Stimulated activated CD4-positive, alpha-beta T cell treated with anti-CD3 and anti-CD28 coated beads, Interleukin-12 subunit alpha, Interleukin-12 subunit beta, amount 100 ng/mL, for 4 hours (primary cell): ENCODE results near the gene CALCOCO2.
A peak's percentile ranks its signal among the peaks of the same experiment; 100 is the strongest.

Source experiments
- DNase-seq: peaks from one replicate; pipeline ENCODE4 v3.0.0-alpha.2; 2020

Gene CALCOCO2

DNA sequence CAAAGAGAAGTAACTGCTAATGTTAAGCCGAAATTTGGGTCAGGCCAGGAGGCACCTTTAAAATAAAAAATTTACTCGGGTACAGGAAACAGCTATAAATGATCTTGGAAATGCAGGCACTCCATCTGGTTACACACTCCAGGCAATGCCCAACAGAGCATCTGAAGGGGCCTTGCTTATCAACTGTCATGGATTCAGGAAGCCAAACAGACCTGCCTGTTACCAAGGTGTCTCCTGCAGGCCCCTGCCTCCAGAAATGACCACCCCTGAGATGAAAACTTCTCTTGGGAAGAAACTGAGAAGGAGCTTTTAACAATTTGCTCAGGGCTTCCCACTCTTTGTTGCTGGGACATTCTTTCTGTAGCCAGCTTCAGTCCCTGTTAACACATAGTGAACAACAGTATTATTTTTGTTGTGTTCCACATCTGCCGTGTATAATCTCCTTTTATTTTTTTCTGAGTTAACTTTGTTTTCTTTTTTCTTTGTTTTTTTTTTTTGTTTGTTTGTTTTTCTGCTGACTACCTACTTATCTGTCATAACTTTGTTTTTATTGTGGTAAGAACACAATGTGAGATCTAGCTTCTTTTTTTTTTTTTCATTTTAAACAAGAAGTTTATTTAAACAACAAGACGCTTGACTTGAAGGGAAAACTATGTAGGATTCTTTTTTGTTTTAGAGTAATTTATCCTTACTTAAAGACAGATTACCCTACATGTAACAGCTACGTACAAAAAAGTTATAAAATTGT, 43.0 kb downstream of the CALCOCO2 start:
- DNase-seq = no peak

DNA sequence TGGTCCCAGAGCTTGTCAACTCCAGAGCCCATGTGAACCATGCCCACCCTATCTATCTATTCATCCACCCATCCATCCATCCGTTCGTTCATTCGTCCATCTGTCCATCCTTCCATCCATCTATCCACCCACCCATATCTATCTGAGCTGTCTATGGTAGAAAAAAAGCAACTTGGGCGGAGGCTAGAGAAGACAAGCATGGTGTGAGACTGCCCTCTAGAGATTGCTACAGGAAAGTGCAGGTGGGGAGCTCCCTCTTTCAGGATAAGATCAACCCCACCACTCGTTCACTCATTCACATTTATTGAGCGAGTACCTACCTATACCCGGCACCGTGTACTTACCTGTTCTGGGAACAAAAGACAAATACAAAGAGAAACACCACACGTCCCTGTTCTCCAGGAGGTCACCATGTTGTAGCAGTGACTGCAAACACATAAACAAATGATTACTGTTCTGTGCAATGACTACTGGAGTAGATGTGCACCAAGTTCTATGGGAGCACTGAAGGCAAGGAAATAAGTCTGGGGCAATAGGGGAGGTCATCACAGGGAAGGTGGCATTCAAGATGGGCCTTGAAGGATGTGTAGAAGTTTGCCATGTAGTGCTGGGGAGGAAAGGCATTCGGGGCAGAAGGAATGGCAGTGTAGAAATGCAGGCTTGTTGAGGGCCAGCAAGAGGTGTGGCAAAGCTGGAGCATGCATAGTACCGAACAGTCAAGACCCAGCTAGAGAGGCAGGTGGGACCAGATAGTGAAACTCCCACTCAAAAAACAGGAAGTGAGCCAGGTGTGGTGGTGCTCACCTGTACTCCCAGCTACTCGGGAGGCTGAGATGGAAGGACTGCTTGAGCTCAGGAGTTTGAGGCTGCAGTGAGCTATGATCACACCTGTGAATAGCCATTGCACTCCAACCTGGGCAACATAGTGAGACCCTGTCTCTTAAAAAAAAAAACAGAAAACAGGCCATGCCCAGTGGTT, 48.4 kb downstream of the CALCOCO2 start:
- DNase-seq = peak; percentile 18

DNA sequence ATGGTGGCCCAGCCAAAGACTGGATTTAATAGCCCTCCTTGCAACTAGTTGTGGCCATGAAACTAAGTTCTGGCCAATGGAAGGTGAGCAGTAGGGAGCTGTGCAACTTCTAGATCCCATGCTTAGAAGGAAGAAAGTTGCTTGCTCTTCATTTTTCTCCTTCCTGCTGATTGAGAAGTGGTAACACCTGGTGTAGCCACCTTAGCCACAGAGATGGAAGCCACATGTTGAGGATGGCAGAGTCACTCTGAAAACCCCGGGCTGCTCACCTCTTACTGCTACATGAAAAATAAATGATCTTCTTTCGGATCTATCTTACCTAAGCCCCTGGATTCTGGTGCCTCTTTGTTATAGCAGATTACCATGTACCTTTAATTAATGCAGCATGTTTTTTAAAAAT, 51.4 kb downstream of the CALCOCO2 start:
- DNase-seq = no peak

DNA sequence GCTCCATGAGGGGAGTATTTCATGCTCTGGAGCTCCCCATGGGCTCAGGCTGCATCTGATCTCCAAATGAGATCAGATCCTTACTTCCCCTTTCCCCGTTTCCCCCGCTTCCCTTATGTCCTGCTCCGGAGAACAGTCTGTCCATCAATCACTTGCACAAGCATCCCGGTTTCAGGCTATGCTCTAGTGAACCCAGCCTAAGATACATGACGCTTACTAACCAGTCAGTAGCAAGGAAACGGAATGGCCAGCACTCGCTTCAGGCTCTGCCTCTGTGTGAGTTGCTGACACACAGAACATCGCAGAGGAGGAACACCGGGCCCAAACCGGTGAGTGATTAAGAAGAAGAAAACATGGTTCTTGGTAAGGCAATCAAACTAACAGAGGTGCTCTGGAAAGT, 52.3 kb downstream of the CALCOCO2 start:
- no peak for DNase-seq

DNA sequence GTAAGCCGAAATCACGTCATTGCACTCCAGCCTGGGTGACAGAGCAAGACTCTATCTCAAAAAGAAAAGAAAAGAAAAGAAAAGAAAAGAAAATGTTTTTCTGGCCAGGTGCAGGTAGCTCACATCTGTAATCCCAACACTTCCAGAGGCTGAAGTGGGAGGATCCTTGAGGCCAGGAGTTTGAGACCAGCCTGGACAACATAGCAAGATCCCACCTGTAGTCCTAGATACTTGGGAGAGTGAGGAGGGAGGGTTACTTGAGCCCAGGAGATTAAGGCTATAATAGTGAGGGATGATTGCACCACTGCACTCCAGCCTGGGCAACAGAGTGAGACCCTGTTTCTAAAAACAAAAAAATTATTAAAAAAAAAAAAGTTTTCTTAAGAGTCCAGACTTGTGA, 59.3 kb downstream of the CALCOCO2 start:
- no peak for DNase-seq

DNA sequence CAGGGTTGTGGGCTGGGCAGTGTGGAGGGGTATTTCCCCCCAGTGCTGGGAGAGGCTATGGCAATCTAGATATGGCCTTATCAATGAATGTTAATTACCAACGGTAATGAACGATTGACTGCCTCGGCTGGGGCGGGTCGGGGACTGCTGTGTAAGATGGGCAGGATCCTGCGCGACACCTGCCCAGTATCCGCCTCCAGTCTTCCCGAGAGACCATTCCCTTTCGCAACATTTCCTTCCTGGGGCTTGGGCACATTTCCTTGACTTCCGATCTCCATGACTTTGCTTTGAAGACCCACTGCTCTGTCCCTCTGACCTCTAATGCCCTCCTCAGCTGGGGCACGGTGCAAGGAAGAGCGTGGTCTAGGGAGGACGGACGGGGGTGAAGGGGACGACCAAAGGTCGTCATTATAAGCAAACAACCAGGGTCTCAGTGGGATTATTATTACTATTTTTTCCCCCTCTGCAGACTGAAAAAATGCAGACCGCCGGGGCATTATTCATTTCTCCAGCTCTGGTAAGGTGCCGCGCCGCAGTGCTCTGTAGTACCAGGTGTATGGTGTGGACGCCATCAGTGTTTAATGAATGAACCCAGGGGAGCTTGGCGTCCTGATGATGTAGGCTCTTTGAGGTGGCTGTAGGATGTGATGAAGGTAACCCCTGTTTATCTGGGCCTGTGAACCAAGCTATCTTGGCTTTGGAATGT, 62.3 kb downstream of the CALCOCO2 start:
- DNase-seq = no peak

DNA sequence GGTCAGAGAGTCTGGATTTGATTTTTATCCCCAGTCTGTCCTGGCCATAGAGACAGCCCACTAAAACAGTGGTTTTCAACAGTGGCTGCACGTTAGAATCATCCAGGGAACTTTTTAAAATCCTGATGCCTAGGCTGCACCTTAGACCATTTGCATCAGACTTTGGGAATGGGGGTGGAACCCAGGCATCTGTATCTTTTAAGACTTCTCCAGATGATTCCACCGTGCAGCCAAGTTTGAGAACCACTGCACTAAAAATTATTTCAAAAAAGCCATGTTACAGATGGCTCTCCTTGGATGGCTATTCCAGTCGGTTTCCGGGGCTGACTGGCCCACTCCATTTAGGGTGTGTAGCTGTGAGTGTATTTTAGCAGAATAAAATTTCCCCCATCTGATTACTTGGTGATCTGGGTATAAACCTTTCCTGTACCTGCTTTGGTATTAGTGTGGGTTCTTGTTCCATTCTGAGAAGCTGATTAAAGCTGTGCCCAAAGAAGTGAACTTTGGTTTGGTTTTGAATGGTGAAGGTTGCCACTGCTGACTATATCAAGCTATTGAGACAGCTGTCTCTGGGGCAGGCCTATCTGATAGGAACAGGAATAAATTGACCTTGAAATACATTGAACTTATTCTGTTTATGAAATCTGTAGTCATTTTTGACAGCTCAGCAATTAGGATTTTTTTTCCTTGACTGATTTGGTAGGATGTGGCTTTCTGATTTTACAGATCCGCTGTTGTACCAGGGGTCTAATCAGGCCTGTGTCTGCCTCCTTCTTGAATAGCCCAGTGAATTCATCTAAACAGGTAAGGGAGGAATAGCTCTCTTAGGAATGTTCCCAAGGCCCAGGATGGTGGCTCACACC, 63.0 kb downstream of the CALCOCO2 start:
- DNase-seq = no peak

DNA sequence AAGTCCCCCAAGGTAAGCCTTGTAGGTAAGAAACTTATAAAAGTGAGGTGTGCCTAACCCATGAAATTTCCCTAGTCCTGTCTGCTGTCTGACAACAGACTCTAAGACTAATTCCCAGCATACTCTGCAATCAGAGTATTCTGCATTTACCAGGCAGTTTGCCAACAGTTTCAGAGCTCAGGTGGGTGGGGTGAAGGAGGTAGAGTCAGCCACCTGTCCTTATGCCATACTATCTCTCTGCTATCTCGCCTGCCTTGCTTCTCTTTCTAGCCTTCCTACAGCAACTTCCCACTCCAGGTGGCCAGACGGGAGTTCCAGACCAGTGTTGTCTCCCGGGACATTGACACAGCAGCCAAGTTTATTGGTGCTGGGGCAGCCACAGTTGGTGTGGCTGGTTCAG, 64.1 kb downstream of the CALCOCO2 start:
- no peak for DNase-seq

DNA sequence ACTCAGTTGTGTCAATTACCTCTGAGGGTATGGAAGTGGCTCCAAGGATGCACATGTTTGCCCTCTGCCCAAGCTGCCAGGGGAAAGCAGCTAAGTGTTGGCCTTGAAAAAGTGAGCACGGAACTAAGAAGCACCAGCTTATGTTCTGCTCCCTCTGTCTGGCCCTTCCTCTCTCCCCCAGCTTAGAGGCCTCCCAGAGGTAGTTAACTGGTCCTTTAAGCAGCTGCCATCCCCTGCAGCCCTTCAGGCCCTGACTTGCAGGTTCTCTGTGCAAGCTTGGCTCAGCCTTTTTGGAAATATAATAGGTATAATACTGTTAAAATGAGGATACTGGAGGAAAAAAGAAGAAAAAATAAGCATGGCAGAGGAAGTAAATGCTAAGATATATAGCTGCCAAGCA, 70.4 kb downstream of the CALCOCO2 start:
- no peak for DNase-seq

DNA sequence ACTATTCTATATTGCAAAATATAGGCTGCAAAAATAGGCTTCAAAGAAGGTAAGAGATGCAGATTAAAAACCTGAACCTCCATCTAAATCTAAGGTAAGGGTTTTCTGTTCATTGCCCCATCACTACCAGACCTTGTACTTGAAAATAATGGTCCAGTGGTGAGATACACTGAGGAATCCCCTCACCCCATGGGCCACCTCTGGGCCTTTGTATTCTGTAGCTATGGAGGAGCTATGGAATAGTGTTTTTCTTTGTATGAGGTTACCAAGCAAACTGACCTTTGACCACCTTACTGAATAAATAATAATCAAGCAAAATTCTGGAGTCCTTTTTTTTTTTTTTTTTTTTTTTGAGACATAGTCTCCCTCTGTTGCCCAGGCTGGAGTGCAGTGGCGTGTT, 72.6 kb downstream of the CALCOCO2 start:
- no peak for DNase-seq

DNA sequence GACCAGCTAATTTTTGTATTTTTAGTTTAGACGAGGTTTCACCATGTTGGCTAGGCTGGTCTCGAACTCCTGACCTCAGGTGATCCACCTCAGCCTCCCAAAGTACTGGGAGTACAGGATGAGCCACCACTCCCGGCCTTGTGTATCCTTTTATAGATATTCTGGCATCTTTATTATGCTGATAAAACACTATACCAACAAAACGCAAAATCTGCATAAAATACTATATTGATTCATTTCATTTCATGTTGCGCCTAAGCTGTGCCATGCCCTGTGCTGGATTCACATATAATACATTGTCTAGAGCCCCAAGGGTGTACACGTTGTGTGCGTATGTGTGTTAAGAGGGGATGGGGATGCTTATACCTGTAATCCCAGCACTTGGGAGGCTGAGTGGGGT, 73.6 kb downstream of the CALCOCO2 start:
- DNase-seq = no peak

DNA sequence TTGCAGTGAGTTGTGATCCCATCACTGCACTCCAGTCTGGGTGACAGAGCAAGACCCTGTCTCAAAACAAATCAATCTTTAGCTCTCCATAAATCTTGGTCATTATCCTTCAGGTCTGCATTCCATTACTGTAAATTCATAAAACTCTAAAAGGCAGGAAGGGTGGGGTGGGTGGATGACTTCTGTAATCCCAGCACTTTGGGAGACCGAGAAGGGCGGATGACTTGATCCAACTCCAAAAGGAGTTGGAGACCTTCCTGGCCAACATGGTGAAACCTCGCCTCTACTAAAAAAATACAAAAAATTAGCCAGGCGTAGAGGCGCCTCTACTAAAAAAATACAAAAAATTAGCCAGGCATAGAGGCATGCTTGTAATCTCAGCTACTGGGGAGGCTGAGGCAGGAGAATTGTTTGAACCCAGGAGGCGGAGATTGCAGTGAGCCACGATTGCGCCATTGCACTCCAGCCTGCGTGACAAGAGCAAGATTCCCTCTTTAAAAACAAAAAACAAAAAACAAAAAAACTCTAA, 75.2 kb downstream of the CALCOCO2 start:
- DNase-seq = no peak

DNA sequence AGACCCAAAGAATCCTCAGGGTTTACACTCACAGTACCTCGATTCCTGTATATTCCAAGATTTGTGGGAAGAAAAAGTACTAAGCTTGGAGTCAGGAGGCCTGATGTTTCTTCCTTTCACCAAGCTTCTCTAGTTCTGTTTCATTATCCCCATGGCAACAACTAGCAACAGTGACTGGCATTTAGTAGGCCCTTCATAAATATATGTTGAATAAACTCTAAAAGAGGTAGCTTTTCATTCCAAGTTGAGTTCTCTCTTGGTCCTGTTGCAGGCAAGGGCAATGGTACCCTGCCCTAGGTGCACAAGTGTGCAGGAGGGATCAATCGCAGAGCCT, 76.8 kb downstream of the CALCOCO2 start:
- DNase-seq = no peak

DNA sequence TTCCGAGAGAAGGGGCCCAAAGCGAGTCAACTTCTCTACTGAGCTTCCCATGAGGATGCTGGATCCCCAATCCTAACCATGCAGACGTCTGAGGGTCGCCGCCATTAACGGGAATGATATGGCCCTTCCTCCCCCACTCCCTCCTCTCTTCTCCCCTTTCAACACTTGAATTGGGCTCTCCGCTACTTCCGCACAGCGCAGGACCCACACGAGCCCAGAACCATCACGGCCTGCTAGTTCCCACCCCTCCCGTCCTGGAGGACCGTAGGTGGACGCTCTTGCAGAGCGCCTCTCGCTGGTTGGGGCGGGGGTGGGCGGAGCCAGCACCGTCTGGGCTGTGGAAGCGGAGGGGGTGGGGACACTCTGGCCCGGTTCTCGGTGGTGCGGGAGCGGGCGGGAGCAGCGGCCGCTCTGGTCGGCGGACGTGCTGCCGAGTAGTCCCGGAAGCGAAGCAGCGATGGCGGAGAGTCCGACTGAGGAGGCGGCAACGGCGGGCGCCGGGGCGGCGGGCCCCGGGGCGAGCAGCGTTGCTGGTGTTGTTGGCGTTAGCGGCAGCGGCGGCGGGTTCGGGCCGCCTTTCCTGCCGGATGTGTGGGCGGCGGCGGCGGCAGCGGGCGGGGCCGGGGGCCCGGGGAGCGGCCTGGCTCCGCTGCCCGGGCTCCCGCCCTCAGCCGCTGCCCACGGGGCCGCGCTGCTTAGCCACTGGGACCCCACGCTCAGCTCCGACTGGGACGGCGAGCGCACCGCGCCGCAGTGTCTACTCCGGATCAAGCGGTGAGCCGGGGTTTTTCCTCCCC, 77.4 kb downstream of the CALCOCO2 start, which contains the start of gene UBE2Z:
Gene UBE2Z, plus strand, starts transcription at position 361 of the 797 bp plus-strand sequence. Its CDS starts 97 bp downstream, at position 458.
- DNase-seq = peak; percentile 89

DNA sequence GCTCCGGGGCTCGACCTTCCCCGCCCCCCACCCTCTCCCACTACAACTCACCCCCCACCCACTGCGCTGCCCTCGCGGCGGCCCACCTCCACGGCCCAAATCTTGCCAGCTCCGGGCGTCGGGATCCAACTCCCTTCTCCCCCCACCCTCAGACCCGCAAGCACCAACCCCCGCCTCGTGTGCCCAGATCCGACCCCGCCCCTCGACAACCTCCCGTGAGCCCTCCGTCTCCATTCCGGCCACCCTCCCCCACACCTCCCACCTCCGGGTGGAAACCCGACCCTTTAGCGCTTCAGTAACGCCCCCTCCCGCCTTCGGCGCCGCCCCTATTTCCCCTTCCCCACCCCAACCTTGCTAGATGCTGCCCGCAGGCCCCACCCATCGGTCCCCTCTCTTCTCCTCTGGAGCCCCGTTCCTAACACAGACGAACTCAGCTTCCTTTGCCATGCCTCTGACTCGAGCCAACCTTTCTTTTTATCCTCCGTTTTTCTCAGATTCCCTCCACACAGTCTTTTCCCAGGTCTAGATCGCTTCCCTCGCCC, 78.1 kb downstream of the CALCOCO2 start:
- DNase-seq = peak; percentile 95

DNA sequence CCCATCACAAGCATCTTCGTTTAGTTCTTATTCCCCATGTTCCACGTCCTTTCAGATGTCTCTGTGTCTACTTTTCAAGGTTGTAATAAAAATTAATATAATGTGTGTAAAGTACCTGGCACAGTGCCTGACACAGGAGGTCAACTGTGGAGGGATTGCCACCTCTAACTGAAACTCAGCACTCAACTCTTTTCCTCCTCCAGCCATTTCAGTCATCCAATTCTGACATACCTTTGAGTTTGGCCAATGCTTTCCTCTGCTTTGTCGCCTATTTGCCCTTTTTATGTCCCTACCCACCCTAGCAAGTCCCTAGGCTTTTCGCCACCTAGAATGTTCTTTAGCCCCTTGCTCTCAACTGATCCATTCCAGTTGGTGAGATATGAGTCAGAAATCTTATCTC, 78.9 kb downstream of the CALCOCO2 start:
- DNase-seq = no peak

DNA sequence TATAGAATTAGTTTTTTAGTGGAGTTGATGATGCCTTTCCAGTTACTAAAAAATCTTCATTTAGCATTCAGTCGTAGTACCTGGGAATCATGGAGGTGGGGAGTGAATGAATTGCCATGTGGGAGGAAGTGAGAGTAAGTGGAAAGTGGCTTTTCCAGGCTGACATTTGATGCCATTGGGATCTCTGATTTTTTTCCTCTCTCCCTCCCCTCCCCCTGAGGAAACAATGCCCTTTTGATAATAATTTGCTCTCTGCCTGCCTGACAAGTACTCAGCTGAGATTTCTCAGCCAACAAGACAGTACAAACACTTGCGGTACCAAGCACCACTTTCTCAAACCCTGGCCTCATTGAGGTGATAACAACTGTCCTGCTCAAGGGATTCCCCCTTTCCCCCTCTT, 79.5 kb downstream of the CALCOCO2 start:
- DNase-seq = no peak

DNA sequence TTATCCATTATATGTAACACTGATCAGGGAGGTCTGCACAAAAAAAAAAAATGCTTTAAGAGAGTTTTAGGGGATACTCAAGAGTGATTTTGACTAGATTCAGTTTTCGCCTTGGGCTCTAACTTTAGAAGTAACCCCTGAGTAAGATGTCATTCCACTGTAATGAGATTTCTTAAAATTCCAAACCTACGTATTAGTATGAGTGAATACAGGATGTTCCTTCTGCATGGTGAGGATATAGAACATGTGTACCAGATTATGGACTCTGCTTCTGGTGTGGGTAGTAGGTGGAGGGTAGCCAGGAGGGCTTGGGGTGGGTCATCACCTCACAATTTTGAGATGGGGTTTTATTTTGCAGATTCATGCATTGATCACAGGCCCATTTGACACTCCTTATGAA, 81.6 kb downstream of the CALCOCO2 start:
- no peak for DNase-seq
